OCI-LY7 (cell line): ENCODE data around the gene ATP1B1. TPM values are rescaled to one million over a fixed set of nuclear protein-coding genes. Genes with fewer than 3 reads are reported as not detected.

Source experiments
- BruUV-seq: library from RNA; stranded (reverse); fragments of 400-500 nt; replicated peaks from 2 replicates; lab custom pipeline; 2021; lab: Mats Ljungman, UMichigan
- CTCF ChIA-PET: fragments of 300-600 bp; sonication (Branson Sonifier 250); formaldehyde crosslinking; loops from one replicate; lab custom pipeline; 2022; ENCODE audit warnings: antibody characterized with exemption; ENCODE audit not compliant: unreplicated experiment; lab: Charles Lee
- POLR2A ChIA-PET: fragments of 300-600 bp; sonication (Branson Sonifier 250); formaldehyde crosslinking; loops from one replicate; lab custom pipeline; 2022; ENCODE audit warnings: antibody characterized with exemption; lab: Charles Lee
- DNase-seq: peaks from one replicate; pipeline ENCODE4 v3.0.0-alpha.2; 2015; ENCODE audit warnings: low spot score
- H2AFZ ChIP-seq: fragments of 200-600 bp; sonication (generic), shearing (Covaris generic); 2 replicates; pipeline ENCODE4 v1.6.1; 2014; ENCODE audit warnings: mild to moderate bottlenecking, antibody characterized with exemption, low read length, moderate library complexity
- H3K27ac ChIP-seq: fragments of 200-600 bp; sonication (generic); 2 replicates; pipeline ENCODE4 v1.5.1; 2014; ENCODE audit warnings: mixed run types, low read depth, mild to moderate bottlenecking, moderate library complexity, low read length, inconsistent platforms; ENCODE audit not compliant: poor library complexity, severe bottlenecking
- H3K36me3 ChIP-seq: fragments of 200-600 bp; sonication (generic); 2 replicates; pipeline ENCODE4 v1.6.1; 2014; ENCODE audit warnings: mild to moderate bottlenecking, antibody characterized with exemption, low read length, moderate library complexity, mixed read lengths; ENCODE audit not compliant: insufficient read depth
- H3K4me1 ChIP-seq: fragments of 200-600 bp; sonication (generic); 2 replicates; pipeline ENCODE4 v1.5.1; 2014; ENCODE audit warnings: mild to moderate bottlenecking, low read length; ENCODE audit not compliant: insufficient read depth, poor library complexity, severe bottlenecking
- H3K4me2 ChIP-seq: fragments of 200-600 bp; sonication (generic); 2 replicates; pipeline ENCODE4 v1.6.1; 2014; ENCODE audit warnings: mild to moderate bottlenecking, low read length
- H3K4me3 ChIP-seq: fragments of 200-600 bp; sonication (generic); 2 replicates; pipeline ENCODE4 v1.5.1; 2014; ENCODE audit warnings: mild to moderate bottlenecking, low read depth, low read length; ENCODE audit not compliant: poor library complexity, severe bottlenecking
- H3K79me2 ChIP-seq: fragments of 200-600 bp; sonication (generic); 2 replicates; pipeline ENCODE4 v1.6.1; 2016; ENCODE audit warnings: low read depth, mild to moderate bottlenecking, low read length, moderate library complexity, mixed read lengths; ENCODE audit not compliant: insufficient read depth
- H3K9me2 ChIP-seq: fragments of 200-600 bp; sonication (generic); 2 replicates; pipeline ENCODE4 v1.6.1; 2016; ENCODE audit warnings: mild to moderate bottlenecking, low read length, mixed read lengths; ENCODE audit not compliant: insufficient read depth
- H3K9me3 ChIP-seq: fragments of 200-600 bp; sonication (generic); 2 replicates; pipeline ENCODE4 v1.6.1; 2014; ENCODE audit warnings: mild to moderate bottlenecking, mixed run types, low read length, mixed read lengths
- H4K20me1 ChIP-seq: fragments of 200-600 bp; sonication (generic); 2 replicates; pipeline ENCODE4 v1.6.1; 2014; ENCODE audit warnings: mild to moderate bottlenecking, antibody characterized with exemption, low read length, moderate library complexity, mixed read lengths; ENCODE audit not compliant: insufficient read depth
- EZH2phosphoT487 ChIP-seq: fragments of 200-600 bp; sonication (generic); IDR thresholded peaks from 2 replicates; pipeline ENCODE4 v1.6.1; 2018; ENCODE audit warnings: low read depth, borderline replicate concordance, mild to moderate bottlenecking, mixed run types, antibody characterized with exemption, low read length, moderate library complexity, mixed read lengths
- intact Hi-C: fragments of 100-400 bp; cut with micrococcal nuclease; formaldehyde crosslinking; loops from one replicate; pipeline ENCODE4 v1.10.0; 2022; ENCODE audit not compliant: unreplicated experiment
- total RNA-seq, 2 experiments: library from RNA; depleted of rRNA in 1 of 2; stranded (reverse); fragments of >200 nt in 1 of 2; shearing (Covaris generic) in 1 of 2; gene quantifications; 2 replicates each; pipeline ENCODE4 v1.2.3, GENCODE V29; 2014 to 2022
- TF ChIP-seq, protein P1 (sequence below): fragments of 200-600 bp; sonication (generic); conservative IDR thresholded peaks from 2 replicates; pipeline ENCODE4 v1.5.1; 2014; ENCODE audit warnings: mild to moderate bottlenecking, antibody characterized with exemption, low read length, moderate library complexity, mixed read lengths

The ATP1B1 gene
- total RNA-seq, 2 experiments from 2014 or later: 17.5 to 22.5 TPM

DNA sequence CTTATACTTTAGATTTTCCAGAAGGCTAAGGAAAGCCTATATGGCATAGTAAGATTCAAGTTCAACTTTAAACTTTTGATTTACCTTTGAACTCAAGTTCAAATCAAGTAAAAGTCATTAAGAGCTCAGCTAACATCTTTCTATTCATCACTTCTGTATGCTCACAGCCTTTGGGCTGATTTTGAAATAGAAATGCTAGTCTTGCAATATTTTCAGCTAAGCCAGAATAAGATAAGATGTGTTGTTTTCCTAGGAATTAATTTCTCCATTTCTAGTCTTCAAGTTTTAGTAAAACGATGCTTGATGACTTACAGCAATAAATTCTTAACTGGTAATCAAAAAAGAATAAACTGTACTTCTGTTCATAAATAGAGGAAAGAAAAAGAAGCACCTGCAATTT, 35.6 kb downstream of the ATP1B1 start:
- CTCF ChIA-PET: no interaction called here
- DNase-seq: no peak
- BruUV-seq: no TSS peak
- no peaks in the 10 kb centered on the region; the same call in 1 of the 2 replicates for H3K9me2 ChIP-seq
- H3K79me2 ChIP-seq: no peaks in the 10 kb centered on the region
- no peak overlapping the region for H3K27ac ChIP-seq
- H4K20me1 ChIP-seq: no peaks in the 10 kb centered on the region
- TF ChIP-seq, protein P1, sequence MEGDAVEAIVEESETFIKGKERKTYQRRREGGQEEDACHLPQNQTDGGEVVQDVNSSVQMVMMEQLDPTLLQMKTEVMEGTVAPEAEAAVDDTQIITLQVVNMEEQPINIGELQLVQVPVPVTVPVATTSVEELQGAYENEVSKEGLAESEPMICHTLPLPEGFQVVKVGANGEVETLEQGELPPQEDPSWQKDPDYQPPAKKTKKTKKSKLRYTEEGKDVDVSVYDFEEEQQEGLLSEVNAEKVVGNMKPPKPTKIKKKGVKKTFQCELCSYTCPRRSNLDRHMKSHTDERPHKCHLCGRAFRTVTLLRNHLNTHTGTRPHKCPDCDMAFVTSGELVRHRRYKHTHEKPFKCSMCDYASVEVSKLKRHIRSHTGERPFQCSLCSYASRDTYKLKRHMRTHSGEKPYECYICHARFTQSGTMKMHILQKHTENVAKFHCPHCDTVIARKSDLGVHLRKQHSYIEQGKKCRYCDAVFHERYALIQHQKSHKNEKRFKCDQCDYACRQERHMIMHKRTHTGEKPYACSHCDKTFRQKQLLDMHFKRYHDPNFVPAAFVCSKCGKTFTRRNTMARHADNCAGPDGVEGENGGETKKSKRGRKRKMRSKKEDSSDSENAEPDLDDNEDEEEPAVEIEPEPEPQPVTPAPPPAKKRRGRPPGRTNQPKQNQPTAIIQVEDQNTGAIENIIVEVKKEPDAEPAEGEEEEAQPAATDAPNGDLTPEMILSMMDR: no peak
- TF ChIP-seq EZH2phosphoT487: no peak
- no peak overlapping the region for H3K4me2 ChIP-seq
- intact Hi-C loops: no loop called here
- no peaks in the 10 kb centered on the region for H3K36me3 ChIP-seq
- POLR2A ChIA-PET: interaction anchor here (0.7 kb wide), 1 partner anchor 1390 kb away, joined by 3 read pairs; the partner anchor contains the start of gene GORAB
- no peaks in the 10 kb centered on the region for H3K9me3 ChIP-seq
- H2AFZ ChIP-seq: no peak overlapping the region
- H3K4me3 ChIP-seq: no peak overlapping the region
- no peaks in the 10 kb centered on the region for H3K4me1 ChIP-seq

DNA sequence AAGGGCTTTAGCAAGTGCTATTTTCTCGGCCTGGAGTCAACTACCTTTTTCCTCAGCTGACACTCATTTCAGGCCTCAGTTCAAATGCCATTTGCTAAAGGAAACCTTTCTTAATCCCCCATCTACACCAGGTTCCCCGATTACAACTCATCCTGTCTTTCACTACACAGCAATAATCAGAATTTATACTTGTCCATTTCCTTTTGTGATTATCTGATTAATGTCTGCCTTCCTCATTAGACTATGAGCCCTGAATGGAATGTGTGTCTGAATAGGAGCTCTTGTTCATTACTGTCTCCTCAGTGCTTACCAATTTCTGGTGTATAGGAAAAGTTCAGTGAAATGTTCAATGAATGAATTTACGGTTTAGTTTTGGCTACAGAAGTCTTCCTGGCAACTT, 36.9 kb downstream of the ATP1B1 start:
- Histone ChIP-seq H3K27ac (no peak overlapping the region), H3K9me2 (no peaks in the 10 kb centered on the region; the same call in 1 of the 2 replicates), H3K79me2 (no peaks in the 10 kb centered on the region), H3K4me2 (no peak overlapping the region), H3K36me3 (no peaks in the 10 kb centered on the region), H3K9me3 (no peaks in the 10 kb centered on the region), H3K4me1 (no peaks in the 10 kb centered on the region), H2AFZ (no peak overlapping the region), H3K4me3 (no peak overlapping the region), H4K20me1 (no peaks in the 10 kb centered on the region)
- TF ChIP-seq, protein P1: no peak
- TF ChIP-seq EZH2phosphoT487: no peak
- no peak for DNase-seq
- intact Hi-C loops: no loop called here
- ChIA-PET POLR2A (interaction anchor here (0.7 to 1.5 kb wide), 3 partner anchors 10 to 94 kb away, joined by 5 to 6 read pairs (median 5); no protein-coding TSS in a partner anchor), CTCF (no interaction called here)
- no TSS peak for BruUV-seq

DNA sequence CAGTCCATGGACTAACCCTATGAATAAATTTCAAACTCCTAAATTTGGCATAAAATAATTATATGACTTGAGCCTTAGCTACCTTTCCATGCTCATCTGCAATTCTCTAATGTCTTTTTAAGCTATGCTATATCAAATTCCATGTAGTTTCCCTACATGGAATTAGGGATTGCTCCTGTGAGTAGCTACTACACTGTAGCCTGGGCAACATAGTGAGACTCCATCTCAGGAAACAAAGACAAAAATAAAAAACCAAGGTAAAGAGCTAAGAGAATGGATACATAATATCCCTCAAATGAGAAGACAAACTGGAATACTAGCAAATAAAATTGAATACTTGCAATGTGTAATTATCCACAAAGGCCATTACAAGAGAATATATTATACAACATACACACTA, 37.5 kb downstream of the ATP1B1 start:
- no peak for DNase-seq
- Histone ChIP-seq H4K20me1 (no peaks in the 10 kb centered on the region), H3K36me3 (no peaks in the 10 kb centered on the region), H3K9me3 (no peaks in the 10 kb centered on the region), H3K4me3 (no peak overlapping the region), H3K4me1 (no peaks in the 10 kb centered on the region), H3K27ac (no peak overlapping the region), H2AFZ (no peak overlapping the region), H3K9me2 (no peaks in the 10 kb centered on the region), H3K79me2 (no peaks in the 10 kb centered on the region), H3K4me2 (no peak overlapping the region)
- POLR2A ChIA-PET: interaction anchor here (1.5 kb wide), 1 partner anchor 10 kb away, joined by 6 read pairs; no protein-coding TSS in a partner anchor
- intact Hi-C loops: no loop called here
- CTCF ChIA-PET: no interaction called here
- TF ChIP-seq, protein P1: no peak
- no peak for TF ChIP-seq EZH2phosphoT487
- no TSS peak for BruUV-seq
